ENCODE measurements around the gene XYLT1. TPM values are rescaled to one million over a fixed set of nuclear protein-coding genes. Genes with fewer than 3 reads are reported as not detected.

The XYLT1 gene
- total and polyA plus RNA-seq, 2 of the 4 experiments (the other 2 are of a cell fraction) = 9.0 to 12.7 TPM

GRCh38 chr16:17205279-17206211 lies 265.2 kb downstream of the XYLT1 start:
- intact Hi-C loops (cut with micrococcal nuclease) (loop anchor here (5.0 to 10.0 kb wide), 3 partner anchors 59 to 369 kb away; no protein-coding TSS in a partner anchor), in situ Hi-C loops (cut with MboI; ENCODE audit: low sequenced_read_pairs) (loop anchor here (25.0 kb wide), 1 partner anchor 257 kb away; the partner anchor contains the start of gene XYLT1), dilution Hi-C loops (cut with HindIII; ENCODE audit: low sequenced_read_pairs, unreplicated experiment) (no loop called here)
- no peak overlapping the region for H2AK5ac ChIP-seq (ENCODE audit: low read depth, low read length)
- H3K36me3 ChIP-seq (ENCODE audit: control insufficient read depth, insufficient read depth, low read length) = no peaks in the 10 kb centered on the region
- H3K79me1 ChIP-seq (ENCODE audit: low read depth in 1 of 2, low read length in 2 of 2) = peaks cover 0 to 12% of the 10 kb centered on the region in 2 experiments; a peak in 2 of 4 replicates
- no peak overlapping the region for H2BK20ac ChIP-seq (ENCODE audit: low read depth, low read length)
- H3K56ac ChIP-seq (ENCODE audit: extremely low read depth, insufficient read depth, low read length) = no peak overlapping the region
- H4K8ac ChIP-seq (ENCODE audit: low read depth in 2 of 2, low read length in 2 of 2) = no peak overlapping the region
- H2BK15ac ChIP-seq (ENCODE audit: low read depth, low read length) = no peak overlapping the region
- H3K27ac ChIP-seq (ENCODE audit: insufficient read depth, low read length) = no peak overlapping the region
- H3K9ac ChIP-seq (ENCODE audit: low read depth, low read length) = no peak overlapping the region
- no peak overlapping the region for H3K14ac ChIP-seq (replicated peaks; ENCODE audit: low read depth, low read length)
- H3K9me3 ChIP-seq (ENCODE audit: control insufficient read depth, insufficient read depth, low read length) = no peaks in the 10 kb centered on the region
- DNase-seq (peak; percentile 87), ATAC-seq (ENCODE audit: low read depth) (peak; percentile 95)
- H2BK120ac ChIP-seq (ENCODE audit: low read depth, low read length) = no peak overlapping the region
- peaks cover 4% of the 10 kb centered on the region for H3K4me1 ChIP-seq (ENCODE audit: control insufficient read depth, insufficient read depth, low read length)
- peaks cover 12% of the 10 kb centered on the region for H4K20me1 ChIP-seq (ENCODE audit: insufficient read depth, low read length)
- peak overlapping the region; percentile 21 for H3K4me2 ChIP-seq (ENCODE audit: low read depth, low read length)
- ChIA-PET POLR2A (ENCODE audit: unreplicated experiment) (no interaction called here), CTCF (interaction anchor here (1.1 kb wide), 1 partner anchor 262 kb away, joined by 3 read pairs; no protein-coding TSS in a partner anchor)
- no peak overlapping the region for H3K23ac ChIP-seq (ENCODE audit: low read depth, low read length)
- no TSS peak for BruUV-seq (replicated peaks)
- no peak overlapping the region for H2AK9ac ChIP-seq (replicated peaks; ENCODE audit: low read depth, low read length, poor library complexity)
- H3K9me1 ChIP-seq (ENCODE audit: insufficient read depth, low read length) = peaks cover 3% of the 10 kb centered on the region; the same call in 1 of the 2 replicates
- no peaks in the 10 kb centered on the region for H3K27me3 ChIP-seq (ENCODE audit: control insufficient read depth, insufficient read depth, low read length)
- H4K5ac ChIP-seq (ENCODE audit: low read depth, low read length) = no peak overlapping the region
- no peak overlapping the region for H3K4ac ChIP-seq (ENCODE audit: low read depth, low read length)
- no peak overlapping the region for H3K18ac ChIP-seq (ENCODE audit: low read depth, low read length)
- 80% methylated on average over 1 of the region's 8 CpGs; no CpG with 5 or more reads in 1 of the 2 experiments for WGBS, 2 experiments (ENCODE audit: extremely low coverage in 2 of 2, insufficient read length in 1 of 2)
- no peak overlapping the region for H3K4me3 ChIP-seq (ENCODE audit: insufficient read depth, low read depth, low read length)
- H2BK5ac ChIP-seq (ENCODE audit: low read depth, low read length, poor library complexity, severe bottlenecking) = no peak overlapping the region
- H4K91ac ChIP-seq (ENCODE audit: insufficient read depth, low read depth, low read length) = no peak overlapping the region
- H2AFZ ChIP-seq (replicated peaks; ENCODE audit: low read length, poor library complexity) = no peak overlapping the region
- TF ChIP-seq SMC3 (IDR thresholded peaks at IDR 0.05; ENCODE audit: low read depth, low read length) (no peak), FOS (IDR thresholded peaks at IDR 0.05; ENCODE audit: low read depth, low read length) (0 out of 2 replicates have a peak, but pooled peaks have one; percentile 13), RAD21 (IDR thresholded peaks at IDR 0.05; ENCODE audit: low read length) (no peak), MAZ (IDR thresholded peaks at IDR 0.05; ENCODE audit: borderline replicate concordance, low read depth, low read length) (no peak), MAFK (IDR thresholded peaks at IDR 0.05; ENCODE audit: low read depth, low read length) (no peak), BHLHE40 (IDR thresholded peaks at IDR 0.05; ENCODE audit: low read depth, low read length) (peak; percentile 34; the same call in 1 of the 2 replicates), USF2 (IDR thresholded peaks at IDR 0.05; ENCODE audit: low read depth, low read length) (no peak)
